Measurements from ENCODE around the gene CCL4. TPM values are rescaled to one million over a fixed set of nuclear protein-coding genes. Genes with fewer than 3 reads are reported as not detected.
"Not testable (repeated sequence)": the region's sequence is repeated elsewhere in the genome, so short reads cannot be mapped to it uniquely, and the experiment has no call there.

CCL4 gene
- not detected for polyA plus RNA-seq (2013, experiment 1 of 2; ENCODE audit: insufficient read length)
- not detected for polyA plus RNA-seq (2013, experiment 2 of 2; ENCODE audit: insufficient read length)

DNA sequence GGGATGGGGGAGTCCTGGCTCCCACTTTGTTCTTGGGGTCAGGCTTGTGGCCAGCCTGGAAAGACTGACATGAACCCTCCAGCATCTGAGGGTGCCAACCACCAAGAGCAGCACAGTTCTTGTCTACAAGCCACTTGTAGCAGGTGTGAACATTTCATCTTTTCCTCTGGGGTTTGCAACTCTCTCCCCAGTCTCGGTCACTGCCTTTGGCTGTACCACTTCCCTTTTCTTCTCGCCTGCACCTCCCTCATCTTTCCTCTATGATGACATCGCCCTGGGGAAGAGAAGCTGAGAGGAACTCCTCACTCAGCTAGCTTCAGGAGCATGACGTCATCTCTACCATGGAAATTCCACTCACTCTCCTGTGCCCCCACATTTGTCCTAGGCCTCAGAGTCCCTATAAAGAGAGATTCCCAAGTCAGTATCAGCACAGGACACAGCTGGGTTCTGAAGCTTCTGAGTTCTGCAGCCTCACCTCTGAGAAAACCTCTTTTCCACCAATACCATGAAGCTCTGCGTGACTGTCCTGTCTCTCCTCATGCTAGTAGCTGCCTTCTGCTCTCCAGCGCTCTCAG lies at the start of gene CCL4:
Gene CCL4 (plus strand): TSS at position 427 of the 575 bp plus-strand sequence. CDS start 79 bp downstream, at position 506.
- not testable (repeated sequence) for DNase-seq

DNA sequence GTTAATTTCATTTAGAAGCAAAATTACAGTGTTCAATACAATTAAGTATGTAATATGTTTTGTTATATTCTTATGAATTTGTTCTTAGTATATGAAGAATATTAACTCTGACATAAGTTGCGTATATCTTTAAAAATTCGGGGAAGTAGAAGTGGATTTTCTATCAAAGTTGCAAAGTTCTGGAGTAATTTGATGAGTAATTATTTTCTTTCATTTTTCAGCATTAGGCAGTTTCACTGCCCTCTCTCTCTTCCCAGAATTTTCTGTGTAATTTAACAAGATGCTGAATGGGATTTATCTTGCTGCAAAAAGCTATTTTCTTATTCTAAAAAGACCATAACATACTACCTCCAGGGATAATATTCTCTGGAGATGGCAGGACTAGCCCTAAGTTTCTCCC lies 48.5 kb upstream of the CCL4 start:
- DNase-seq = no peak

DNA sequence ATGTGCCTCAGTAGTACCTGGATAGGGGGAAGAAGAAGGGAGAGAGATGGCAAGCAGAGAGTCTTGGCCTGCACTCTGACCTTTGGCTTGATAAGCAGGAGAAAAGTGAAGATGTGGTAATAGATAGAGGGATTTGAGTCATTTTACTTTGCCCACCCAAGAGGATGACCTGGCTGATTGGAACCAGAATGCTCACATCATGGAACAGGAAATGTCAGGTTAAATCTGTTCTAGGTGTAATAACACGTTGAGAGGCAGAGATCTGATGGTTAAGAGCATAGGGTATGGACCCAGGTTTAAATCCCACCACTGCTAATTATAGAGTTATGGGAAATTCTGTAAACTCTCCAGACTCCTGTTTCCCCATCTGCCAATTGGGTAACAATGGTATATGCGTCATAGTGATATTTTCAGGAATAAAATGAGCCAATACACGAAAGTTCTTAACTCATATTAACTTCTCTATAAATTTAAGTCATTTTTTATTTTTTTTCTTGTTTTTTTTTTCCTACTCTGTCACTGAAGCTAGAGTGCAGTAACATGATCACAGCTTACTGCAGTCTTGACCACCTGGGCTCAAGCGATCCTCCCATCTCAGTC lies 47.6 kb upstream of the CCL4 start:
- no peak for DNase-seq

- no peak for DNase-seq
Observed at GRCh38 chr17:36057911-36058310, 45.7 kb upstream of the CCL4 start.

DNA sequence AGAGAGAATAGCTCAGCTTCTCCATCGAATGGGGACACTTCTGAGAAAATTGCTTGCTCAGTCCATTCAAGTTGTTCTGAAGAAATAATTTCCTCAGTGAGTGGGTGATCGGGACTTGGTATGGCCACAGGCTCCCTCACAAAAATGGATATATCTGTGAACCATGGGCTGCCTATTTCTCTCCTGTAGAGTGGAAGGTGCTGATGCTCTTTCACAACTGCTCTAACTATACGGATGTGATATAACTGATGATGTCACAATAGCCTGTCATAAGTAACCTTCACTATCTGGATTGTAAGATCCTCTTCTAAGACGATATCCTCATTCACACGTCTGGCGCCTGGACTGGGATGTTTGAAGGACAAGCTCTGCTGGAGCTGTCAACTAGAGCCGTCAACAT lies 44.2 kb upstream of the CCL4 start:
- DNase-seq = no peak

DNA sequence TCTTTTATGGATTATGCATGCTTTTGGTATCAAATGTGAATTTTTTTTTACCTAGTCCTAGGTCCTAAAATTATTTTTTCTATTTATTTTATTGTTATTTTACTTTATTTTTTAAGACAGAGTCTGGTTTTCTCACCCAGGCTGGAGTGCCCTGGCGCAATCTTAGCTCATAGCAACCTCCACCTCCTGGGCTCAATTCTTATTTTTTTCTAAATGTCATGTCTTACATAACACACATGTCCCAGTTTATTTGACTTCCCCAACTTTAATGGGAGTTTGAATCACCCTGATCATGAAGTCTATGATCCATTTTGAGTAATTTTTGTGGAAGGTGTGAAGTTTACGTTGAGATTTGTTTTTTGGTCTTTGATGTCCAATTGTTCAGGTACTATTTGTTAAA lies 42.8 kb upstream of the CCL4 start:
- DNase-seq = no peak

DNA sequence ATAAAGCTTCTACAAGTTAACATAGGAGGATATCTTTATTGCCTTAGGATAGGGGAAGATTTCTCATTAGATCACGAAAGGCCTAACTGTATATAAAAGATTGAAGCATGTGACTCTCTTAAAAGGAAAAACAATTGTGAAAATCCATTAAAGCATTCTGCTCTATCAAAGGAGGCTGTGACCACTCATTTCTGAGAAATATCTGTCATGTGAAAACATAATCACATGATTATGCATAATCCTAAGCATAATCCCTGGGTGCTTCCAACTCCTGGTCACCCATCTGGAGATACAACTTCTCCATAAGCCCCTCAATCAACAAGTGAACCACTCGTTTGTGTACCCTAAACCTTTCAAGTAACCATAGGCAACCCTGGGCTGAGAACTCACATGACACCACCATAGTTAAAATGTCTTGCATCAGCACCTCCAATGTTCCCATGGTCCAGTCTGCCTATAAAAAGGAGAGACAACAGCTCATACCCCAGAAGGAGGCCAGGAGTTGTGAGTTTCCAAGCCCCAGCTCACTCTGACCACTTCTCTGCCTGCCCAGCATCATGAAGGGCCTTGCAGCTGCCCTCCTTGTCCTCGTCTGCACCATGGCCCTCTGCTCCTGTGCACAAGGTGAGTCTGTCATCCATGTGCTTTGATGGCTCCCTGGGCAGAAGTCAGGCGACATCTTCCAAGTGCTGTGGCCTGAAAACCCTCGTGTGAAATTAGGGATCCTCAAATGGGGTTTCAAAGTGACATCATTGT lies 39.7 kb upstream of the CCL4 start, which contains the start of gene CCL18:
Gene CCL18 (plus strand): TSS at position 487 of the 756 bp plus-strand sequence. CDS start 71 bp downstream, at position 558.
- DNase-seq = no peak

DNA sequence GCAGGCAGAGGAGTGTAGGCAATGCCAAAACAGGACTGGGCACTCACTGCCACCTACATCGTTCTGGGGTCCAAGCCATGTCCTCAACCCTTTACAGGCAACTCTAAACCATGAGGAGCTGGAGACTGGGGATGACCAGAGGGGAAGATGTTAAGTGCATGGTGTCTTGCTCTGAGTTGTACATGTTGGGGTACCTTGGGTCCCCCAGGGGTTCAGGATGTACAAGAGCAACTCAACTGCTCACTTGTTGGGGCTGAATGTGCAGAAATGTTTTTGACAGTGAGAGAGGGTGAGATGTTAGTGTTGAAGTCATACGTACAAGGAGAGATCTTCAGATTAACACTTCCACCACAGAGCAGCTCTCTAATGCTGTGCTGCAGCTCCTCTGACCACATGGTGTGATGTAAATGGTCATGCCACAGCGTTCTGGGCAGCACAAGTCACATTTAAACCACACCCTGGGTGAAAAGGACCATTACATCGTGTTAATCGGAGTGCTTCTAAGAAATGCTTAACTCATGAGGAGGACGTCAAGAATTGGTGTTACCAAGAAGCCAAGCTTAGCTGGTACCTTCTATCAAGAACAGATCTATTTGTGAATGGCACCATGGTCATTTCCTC lies 37.2 kb upstream of the CCL4 start:
- no peak for DNase-seq

GRCh38 chr17:36068524-36068923 lies 35.1 kb upstream of the CCL4 start:
- DNase-seq = no peak

DNA sequence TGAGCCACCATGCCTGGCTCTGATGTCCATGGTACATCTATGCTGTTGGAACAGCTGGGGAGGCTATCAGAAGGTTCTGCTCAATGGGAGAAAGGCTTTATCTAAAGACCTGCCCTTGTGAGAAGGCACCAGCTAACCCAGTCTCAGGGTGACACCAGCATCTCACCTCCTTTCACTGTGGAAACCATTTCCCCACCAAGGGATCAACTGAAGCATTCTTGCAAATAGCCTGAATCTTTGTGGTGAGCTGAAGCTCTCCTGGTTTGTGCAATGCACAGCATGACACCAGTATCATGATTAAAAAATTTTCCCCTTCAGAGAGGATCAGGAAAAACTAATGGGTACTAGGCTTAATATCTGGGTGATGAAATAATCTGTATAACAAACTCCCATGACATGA lies 34.5 kb upstream of the CCL4 start:
- DNase-seq = no peak

DNA sequence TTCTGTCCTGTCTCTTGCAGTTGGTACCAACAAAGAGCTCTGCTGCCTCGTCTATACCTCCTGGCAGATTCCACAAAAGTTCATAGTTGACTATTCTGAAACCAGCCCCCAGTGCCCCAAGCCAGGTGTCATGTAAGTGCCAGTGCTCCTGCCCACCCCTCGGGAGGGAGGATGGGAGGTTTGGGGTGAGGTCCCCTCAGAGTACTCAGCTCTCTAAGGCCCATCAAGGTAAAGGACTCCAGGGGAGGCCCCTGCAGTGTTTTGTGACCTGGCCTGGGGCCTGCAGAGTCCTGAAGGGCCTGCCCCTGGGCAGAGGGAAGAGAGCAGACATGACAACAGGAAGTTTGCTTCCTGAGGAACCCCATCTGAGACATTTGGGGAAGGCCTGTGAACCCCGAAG lies 33.2 kb upstream of the CCL4 start:
- no peak for DNase-seq

DNA sequence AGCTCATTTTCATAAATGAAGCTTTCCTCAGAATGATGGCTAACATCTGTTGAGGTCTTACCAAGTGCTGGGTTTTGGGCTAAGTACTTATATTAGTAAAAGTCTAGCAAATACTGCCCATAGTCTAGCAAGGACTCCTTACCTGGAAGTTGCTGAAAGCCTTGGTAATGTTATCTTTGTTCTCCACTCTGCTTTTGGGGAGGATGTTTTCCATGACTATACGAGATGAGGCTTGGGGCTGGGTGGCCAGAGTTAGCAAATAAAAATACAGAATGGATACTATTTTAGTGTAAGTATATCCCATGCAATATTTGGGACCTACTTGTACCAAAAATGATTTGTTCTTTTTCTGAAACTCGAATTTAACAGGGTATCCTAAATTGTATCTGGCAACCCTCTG lies 31.9 kb upstream of the CCL4 start:
- no peak for DNase-seq

DNA sequence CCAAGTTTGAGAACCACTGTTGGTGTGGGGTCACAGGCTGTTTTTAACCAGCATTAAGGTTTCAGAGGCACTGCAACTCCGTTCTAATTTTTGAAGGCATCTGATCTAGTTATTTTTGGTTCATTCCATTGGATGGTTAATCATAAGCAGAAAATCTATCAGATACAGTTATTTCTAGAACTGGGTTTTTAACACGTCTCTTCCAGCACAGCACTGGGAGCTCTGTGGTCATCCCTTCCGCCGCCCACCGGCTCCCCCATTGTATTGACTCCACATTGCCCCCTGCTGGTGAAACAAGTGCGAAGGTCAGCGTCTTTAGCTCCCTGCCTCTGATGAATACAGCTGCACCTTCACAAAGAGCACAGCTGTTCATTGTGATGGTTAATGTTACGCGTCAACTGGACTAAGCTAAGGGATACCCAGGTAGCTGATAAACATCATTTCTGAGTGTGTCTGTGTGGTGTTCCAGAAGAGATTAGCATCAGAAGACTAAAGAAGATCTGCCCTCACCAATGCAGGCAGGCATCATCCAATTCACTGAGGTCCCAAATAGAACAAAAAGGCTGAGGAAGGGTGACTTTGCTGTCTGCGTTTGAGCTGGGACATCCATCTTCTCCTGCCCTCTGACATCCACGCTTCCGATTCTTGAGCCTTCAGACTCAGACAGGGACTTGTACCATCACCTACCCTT lies 31.1 kb upstream of the CCL4 start:
- DNase-seq = peak; percentile 13

- no peak for DNase-seq
Observed at GRCh38 chr17:36074365-36074764, 29.3 kb upstream of the CCL4 start.

- DNase-seq = not testable (repeated sequence)
Observed at GRCh38 chr17:36081681-36082471, 21.8 kb upstream of the CCL4 start.

- not testable (repeated sequence) for DNase-seq
Observed at GRCh38 chr17:36082482-36083120, 21.0 kb upstream of the CCL4 start.

DNA sequence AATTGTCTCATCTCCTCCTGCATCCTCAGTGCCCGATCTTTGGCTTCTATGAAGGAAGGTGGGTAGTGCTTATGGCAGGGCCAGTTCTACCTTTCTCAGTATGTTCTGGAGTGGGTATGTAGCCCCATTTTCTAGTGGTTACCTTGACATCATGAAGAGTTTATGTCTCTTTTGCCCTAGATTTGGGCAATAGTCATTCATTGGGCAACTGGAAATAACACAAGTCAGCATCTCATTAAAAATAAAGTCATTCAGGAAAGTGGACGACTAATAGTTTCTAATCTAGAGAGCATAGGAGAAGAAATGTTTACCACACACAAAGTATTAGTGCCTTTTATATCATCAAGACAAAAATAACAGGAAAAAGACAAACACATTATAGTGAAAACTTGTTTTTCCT lies 19.9 kb upstream of the CCL4 start:
- DNase-seq = not testable (repeated sequence)

- DNase-seq = no peak
Observed at GRCh38 chr17:36085765-36086164, 17.9 kb upstream of the CCL4 start.

DNA sequence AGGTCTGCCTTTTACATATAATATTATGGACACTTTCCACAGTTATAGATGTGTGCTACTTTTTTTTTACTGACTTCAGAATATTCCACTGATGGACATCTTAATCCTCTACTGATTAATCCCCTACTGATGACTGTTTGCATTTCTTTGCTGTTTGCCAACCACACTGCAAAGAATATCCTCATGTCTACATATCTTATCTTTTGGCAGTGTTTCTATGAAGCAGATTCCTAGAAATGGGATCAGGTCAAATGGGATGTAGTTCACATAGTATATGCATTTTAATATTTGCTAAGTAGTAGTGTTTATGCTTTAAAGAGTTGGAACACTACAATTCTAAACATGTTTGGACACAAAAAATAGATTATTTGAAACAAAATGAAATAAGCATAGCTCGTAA lies 16.8 kb upstream of the CCL4 start:
- no peak for DNase-seq

DNA sequence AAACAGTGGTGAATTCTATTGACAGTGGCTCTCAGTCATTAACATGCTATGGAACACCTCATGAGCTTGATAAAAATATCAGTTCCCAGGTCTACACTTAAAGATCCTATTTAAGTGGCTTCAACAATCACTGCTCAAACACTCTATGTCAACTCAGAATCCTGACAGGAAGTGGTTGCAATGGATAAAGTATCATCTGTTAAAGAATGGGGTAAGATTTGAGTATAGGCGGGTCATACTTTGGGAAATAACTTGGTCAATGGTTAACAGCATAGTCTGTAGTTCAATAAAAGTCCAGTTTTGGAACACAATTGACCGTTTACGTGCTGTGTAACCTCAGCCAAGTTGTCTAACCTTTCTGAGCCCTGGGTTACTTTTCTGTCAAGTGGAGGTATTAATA lies 16.2 kb upstream of the CCL4 start:
- not testable (repeated sequence) for DNase-seq

DNA sequence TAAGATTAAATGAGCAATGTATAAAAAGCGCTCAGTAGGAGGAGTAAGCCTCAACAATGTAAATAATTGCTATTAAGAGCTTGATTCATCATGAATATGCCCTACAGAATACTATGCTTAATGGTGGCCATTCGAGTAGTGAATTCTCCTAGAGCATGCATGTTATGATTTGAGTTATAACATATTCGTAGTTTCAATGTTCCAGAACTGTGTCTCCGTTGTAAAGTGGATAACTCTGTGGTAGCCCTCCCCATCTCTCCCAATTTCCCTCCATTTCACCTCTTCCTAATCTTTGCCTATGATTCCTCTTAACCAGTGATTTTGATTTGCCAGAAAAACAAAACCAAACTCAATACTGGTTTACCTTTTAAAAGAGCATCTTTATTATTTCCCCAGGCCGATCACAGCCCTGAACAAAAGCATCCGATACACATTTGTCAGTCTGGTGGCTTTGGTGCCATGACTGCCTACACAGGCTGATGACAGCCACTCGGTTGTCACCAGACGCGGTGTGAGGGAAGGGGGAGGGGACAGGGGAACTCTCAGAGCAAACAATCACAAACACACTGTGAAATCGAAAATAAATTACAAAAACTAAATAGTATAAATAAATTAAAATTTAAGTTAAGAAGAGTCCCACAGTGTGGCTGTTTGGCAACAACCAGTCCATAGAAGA lies 15.6 kb upstream of the CCL4 start:
- not testable (repeated sequence) for DNase-seq

Data from fibroblast of skin of abdomen (primary cell).